GM15510 (cell line): ENCODE data around the gene INAFM1.

ENCODE experiments used
- POLR2A ChIP-seq: IDR thresholded peaks from 3 replicates; pipeline ENCODE4 v1.6.1; 2011; ENCODE audit warnings: borderline replicate concordance; ENCODE audit not compliant: insufficient read length; ENCODE audit errors: extremely low read depth

Gene INAFM1

DNA sequence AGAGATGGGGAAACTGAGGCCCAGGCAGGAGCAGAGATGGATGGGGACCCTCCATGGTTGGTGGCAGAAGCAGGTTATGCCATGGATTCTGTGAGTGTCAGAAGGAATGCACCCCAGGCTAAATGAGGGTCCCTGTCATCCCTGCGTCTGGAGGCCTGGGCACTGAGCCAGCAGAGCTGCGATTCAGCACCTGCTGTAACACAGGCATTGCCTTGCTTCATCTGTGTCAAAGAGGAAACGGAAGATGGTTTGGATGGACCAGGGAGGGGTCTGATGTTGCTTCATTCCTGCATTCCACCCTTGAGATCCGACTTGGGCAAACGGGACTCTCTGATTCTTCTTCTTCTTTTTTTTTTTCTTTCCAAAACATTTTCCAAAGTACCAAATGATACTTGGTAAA, 36.1 kb downstream of the INAFM1 start:
- no peak for TF ChIP-seq POLR2A

DNA sequence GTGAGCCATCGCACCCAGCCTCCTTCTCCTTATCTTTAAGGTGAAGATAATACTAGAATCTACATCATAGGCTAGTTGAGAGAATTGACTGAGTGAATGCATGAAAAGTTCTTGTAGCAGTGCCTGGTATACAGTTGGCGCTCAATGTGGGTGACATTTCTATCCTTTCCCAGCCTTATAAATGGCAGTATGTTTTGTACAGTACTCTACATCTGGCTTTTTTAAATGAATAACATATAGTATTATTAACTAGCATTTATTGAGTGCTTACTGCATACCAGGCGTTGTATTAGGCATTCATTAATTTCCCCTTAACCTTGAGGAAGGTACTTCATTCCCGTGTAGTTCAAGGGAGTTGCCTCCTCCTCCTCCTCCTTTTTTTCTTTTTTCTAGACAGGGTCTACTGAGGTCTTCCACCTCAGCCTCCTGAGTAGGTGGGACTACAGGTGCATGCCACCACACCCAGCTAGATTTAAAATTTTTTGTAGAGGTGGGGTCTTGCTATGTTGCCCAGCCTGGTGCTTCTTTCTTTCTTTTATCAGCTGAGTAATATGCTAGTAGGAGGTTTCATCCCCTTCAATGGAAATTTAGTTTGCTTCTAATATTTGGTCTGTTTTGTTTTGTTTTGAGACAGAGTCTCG, 37.8 kb downstream of the INAFM1 start:
- TF ChIP-seq POLR2A: no peak

DNA sequence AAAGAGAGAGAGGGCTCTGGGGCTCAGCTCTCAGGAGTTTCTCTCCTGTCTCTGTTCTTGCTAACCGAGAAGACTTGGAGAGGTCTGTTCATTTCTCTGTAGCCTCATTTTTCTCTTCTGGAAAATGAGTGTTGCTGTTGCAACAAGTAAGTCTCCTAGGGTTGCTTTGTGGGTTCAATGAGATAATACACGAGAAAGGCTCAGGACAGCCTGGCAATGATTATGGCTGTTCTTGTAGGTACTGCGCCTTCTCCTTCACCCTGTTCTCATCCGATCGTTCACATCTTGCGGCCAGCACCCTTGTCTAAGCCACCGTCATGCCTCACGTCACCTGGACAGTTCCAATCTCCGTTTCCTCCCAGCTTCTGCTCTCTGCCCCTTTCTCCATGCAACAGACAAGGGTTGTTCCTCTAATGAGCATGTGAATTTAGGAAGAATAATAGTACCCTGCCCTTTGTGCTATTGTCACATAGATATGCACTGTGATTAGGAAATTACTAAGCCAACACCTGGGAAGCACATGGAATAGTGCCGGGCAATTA, 39.1 kb downstream of the INAFM1 start:
- no peak for TF ChIP-seq POLR2A

- no peak for TF ChIP-seq POLR2A
Measured at GRCh38 chr19:47315125-47315821, 40.6 kb downstream of the INAFM1 start.

DNA sequence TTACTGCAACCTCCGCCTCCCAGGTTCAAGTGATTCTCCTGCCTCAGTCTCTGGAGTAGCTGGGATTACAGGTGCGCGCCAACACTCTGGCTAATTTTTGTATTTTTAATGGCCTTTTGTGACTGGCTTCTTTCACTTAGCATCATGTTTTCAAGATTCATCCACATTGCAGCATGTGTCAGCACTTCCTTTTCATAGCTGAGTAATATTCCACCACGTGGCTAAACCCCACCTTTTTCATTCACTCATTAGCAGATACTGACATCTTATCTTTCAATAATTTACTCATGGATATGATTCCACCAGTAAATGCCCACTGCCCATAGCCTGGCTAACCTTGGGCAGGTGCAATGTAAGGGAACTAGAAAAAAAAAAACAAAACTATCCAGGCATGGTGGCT, 41.8 kb downstream of the INAFM1 start:
- TF ChIP-seq POLR2A: no peak

DNA sequence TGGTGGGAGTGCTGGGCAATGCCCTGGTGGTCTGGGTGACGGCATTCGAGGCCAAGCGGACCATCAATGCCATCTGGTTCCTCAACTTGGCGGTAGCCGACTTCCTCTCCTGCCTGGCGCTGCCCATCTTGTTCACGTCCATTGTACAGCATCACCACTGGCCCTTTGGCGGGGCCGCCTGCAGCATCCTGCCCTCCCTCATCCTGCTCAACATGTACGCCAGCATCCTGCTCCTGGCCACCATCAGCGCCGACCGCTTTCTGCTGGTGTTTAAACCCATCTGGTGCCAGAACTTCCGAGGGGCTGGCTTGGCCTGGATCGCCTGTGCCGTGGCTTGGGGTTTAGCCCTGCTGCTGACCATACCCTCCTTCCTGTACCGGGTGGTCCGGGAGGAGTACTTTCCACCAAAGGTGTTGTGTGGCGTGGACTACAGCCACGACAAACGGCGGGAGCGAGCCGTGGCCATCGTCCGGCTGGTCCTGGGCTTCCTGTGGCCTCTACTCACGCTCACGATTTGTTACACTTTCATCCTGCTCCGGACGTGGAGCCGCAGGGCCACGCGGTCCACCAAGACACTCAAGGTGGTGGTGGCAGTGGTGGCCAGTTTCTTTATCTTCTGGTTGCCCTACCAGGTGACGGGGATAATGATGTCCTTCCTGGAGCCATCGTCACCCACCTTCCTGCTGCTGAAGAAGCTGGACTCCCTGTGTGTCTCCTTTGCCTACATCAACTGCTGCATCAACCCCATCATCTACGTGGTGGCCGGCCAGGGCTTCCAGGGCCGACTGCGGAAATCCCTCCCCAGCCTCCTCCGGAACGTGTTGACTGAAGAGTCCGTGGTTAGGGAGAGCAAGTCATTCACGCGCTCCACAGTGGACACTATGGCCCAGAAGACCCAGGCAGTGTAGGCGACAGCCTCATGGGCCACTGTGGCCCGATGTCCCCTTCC, 45.5 kb downstream of the INAFM1 start:
- no peak for TF ChIP-seq POLR2A

GRCh38 chr19:47321630-47322029, 46.9 kb downstream of the INAFM1 start:
- TF ChIP-seq POLR2A: no peak

- TF ChIP-seq POLR2A: no peak
Measured at GRCh38 chr19:47322058-47322457, 47.4 kb downstream of the INAFM1 start.

- TF ChIP-seq POLR2A: no peak
Measured at GRCh38 chr19:47323409-47323808, 48.7 kb downstream of the INAFM1 start.

GRCh38 chr19:47323872-47324271, 49.2 kb downstream of the INAFM1 start:
- TF ChIP-seq POLR2A: no peak

DNA sequence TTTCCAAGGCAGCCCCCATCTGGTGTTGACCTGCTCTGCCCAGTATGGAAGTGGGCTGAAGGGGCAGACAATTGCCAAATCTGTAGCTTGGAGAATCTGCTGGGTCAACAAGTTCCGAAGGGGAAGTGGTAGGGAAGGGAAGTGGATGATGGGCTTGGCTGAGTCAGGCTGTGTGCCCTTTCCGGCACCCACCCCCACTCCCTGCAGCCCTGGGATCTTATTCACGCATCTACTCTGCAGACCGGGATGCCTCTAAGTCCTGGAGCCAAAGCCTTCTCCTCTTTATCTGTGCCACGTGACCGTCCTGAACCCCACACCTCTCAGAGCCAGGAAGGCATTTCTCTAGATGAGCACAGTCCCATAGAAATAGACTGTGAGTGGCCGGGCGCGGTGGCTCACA, 49.8 kb downstream of the INAFM1 start:
- TF ChIP-seq POLR2A: no peak
